ENCODE measurements around the gene ASAP2.

GRCh38 chr2:9403924-9404323 is 197.3 kb downstream of the ASAP2 start:
- no peak for TF ChIP-seq CTCF (conservative IDR thresholded peaks at IDR 0.05)
- TF ChIP-seq EZH2 (IDR thresholded peaks at IDR 0.05; ENCODE audit: low read depth): no peak

All from PC-9 (cell line).